Astrocyte of the cerebellum (primary cell): ENCODE data around the gene NABP1.

ENCODE experiments used
- DNase-seq: peaks from one replicate; pipeline ENCODE4 v3.0.0-alpha.2; 2011; ENCODE audit warnings: low read depth
- H3K4me3 ChIP-seq: 2 replicates; pipeline ENCODE4 v1.5.1; 2011; ENCODE audit warnings: mild to moderate bottlenecking, low read depth, low read length, moderate library complexity
- in situ Hi-C: cut with HindIII; loops from 2 replicates; pipeline ENCODE4 v1.10.0; 2017; ENCODE audit warnings: low sequenced_read_pairs
- TF ChIP-seq, protein P1 (sequence below): IDR thresholded peaks from 2 replicates; pipeline ENCODE4 v1.5.1; 2012; ENCODE audit warnings: low read length, low read depth, moderate library complexity, mild to moderate bottlenecking; ENCODE audit errors: missing control alignments

NABP1 gene

DNA sequence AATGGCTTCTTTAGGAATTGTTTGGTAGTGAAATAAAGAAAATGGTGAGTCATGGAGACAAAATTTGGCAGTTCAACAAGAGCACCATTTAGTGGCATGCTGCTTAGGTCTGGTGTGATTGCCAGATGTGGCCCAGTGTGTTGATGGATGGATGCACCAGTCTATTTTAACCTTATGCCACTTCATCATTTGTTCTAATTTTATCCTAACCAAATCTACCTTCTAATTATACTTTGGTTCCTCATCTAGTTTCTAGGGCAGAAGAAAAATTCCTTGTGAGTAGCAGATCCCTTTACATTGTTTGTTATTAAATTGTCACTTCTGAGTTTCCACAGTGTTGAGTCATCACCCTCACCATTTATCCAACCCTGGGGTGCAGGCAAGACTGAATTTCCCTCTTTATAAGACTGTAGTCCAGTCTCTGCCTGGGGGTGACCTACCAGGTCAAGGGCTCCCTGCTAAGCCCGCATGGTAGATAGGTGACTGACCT lies 32.5 kb downstream of the NABP1 start:
- in situ Hi-C loops, result no loop called here
- peak; percentile 79 for DNase-seq
- TF ChIP-seq, protein P1, sequence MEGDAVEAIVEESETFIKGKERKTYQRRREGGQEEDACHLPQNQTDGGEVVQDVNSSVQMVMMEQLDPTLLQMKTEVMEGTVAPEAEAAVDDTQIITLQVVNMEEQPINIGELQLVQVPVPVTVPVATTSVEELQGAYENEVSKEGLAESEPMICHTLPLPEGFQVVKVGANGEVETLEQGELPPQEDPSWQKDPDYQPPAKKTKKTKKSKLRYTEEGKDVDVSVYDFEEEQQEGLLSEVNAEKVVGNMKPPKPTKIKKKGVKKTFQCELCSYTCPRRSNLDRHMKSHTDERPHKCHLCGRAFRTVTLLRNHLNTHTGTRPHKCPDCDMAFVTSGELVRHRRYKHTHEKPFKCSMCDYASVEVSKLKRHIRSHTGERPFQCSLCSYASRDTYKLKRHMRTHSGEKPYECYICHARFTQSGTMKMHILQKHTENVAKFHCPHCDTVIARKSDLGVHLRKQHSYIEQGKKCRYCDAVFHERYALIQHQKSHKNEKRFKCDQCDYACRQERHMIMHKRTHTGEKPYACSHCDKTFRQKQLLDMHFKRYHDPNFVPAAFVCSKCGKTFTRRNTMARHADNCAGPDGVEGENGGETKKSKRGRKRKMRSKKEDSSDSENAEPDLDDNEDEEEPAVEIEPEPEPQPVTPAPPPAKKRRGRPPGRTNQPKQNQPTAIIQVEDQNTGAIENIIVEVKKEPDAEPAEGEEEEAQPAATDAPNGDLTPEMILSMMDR, result no peak
- no peak overlapping the region for H3K4me3 ChIP-seq

DNA sequence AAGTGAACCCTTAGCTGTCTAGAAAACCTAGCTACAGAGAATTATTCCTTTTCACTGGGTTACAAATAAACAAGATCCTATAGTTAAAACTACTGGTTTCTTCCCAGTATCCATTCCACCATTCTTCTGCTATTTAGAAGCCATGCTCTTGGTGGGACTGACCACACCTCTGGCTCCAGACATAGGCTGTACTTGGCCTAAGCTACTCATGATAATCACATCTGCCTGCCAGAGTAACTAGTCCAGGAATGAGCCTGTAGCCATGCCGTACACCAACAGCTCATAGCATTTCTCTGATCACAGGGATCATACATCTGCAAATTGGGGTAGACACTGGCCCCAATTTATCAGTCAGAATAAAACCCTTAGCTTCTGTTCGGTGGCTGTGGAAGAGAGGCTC lies 33.7 kb downstream of the NABP1 start:
- DNase-seq, result no peak
- TF ChIP-seq, protein P1, result no peak
- H3K4me3 ChIP-seq, result no peak overlapping the region
- in situ Hi-C loops, result no loop called here

DNA sequence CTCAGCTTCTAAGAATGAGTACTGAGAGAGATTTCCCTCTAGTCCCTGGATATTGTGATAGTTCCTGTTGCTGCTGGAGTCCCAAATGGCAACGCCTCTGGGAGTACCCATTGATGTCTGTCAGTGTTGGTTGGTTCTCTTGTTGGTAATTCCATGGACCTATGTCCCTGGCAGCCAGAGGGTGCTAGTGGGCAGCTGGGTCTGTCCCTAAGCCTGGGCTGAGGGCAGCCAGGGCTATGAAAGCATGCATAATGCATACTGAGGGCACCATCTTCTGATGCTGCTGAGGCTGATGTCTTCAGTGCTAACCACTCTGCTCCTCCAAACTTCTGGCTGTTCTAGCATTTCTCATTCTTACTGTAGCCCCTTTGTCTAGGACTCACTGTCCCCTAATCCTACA lies 35.9 kb downstream of the NABP1 start:
- TF ChIP-seq, protein P1, result peak; percentile 6
- no peak overlapping the region for H3K4me3 ChIP-seq
- in situ Hi-C loops, result no loop called here
- DNase-seq, result no peak

DNA sequence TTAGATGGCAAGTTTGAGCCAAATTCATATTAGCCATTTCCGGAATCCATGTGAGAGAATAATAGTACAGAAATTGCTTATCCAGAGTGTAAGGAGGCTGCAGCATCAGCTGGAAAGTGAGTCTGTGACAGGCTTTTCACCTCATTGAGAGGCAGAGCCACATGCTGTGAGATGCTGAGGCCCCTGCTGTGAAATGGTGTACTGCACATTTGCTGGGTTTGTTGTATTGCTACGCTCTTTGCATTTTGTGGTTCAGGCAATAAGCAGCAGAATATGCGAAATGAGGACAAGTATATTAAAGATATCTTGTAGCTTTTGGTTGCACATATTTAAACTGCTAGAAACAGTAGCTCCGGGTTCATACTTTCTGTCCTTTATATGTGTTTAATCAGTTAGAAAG lies 37.0 kb downstream of the NABP1 start:
- in situ Hi-C loops, result no loop called here
- no peak for DNase-seq
- TF ChIP-seq, protein P1, result no peak

DNA sequence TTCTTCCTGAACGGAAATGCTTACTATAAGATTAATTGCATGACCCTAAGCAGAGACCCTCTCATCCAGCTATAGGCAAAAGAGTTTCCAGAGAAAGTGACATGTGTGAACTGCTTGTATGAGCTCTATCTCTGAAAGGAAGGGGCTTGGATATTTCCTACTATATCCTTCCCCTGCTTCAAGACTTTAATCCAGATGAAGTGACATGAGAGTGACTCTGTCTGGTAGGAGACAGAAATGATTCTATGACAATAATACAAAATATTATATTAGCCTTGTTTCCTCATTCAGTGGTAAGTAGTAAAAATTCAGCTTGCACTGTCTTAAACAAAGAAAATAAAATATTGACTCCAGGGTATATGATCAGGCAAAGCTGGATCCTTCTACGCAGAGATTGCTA lies 37.5 kb downstream of the NABP1 start:
- H3K4me3 ChIP-seq, result no peak overlapping the region
- DNase-seq, result no peak
- in situ Hi-C loops, result no loop called here
- TF ChIP-seq, protein P1, result no peak

More for the DNA sequence above, 37.0 kb downstream of the NABP1 start:
- no peak overlapping the region for H3K4me3 ChIP-seq

DNA sequence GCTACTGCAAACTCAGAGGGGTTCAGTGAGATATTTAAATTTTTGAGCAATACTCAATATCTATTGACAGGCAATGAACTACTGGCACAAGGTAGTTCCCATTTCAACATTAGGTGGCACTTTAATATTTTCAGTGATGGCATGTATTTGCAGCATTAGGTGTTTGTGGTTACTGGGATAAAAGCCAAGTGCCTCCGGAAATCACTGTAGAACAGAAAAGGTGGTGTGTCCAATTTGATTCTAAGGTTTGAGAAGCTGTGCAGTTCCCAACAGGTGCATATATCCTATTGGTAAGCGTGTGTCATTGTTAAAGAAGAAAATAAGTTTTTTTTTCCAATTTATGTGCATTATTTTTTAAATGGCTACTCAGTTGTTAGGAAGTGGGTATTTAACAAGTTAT lies 41.3 kb downstream of the NABP1 start:
- no peak for DNase-seq
- no peak overlapping the region for H3K4me3 ChIP-seq
- in situ Hi-C loops, result no loop called here
- TF ChIP-seq, protein P1, result no peak

DNA sequence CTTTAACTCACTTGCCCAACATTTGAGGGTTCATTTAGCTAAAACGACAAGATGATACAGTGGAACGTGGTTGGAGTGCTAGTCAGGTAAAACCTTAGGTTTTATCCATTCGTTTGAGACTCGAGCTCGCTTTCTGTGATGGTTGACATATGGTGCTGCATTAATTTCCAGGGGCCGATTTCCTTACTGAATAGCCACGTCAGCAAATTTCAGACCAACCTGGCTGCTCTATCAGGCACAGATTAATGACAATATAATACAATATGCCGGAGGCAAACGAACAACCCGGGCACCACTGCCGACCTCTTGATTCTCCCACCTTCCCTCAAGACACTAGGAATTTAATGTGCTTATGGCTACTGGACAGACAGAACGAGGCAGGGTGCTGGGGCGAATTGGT lies 42.0 kb downstream of the NABP1 start:
- in situ Hi-C loops, result no loop called here
- H3K4me3 ChIP-seq, result no peak overlapping the region
- TF ChIP-seq, protein P1, result no peak
- DNase-seq, result no peak
